ENCODE data around the gene ARPP21. TPM values are rescaled to one million over a fixed set of nuclear protein-coding genes. Genes with fewer than 3 reads are reported as not detected.

ARPP21 gene
- 1.4 and 1.6 TPM in 2 replicates for polyA plus RNA-seq (2012; rRNA removed)
- polyA plus RNA-seq (2012; cell fraction: cytosol; rRNA removed), result 1.2 TPM in 2 replicates
- polyA plus RNA-seq (2012; cell fraction: nucleus; rRNA removed), result 2.9 TPM in 2 replicates

GRCh38 chr3:35639254-35640186 is at the start of gene ARPP21:
Gene ARPP21, plus strand, starts transcription at chr3:35639525. Its CDS starts 42,227 bp downstream, at chr3:35681752.
- peaks cover 0 to 3% of the 10 kb centered on the region in 2 experiments; a peak in 1 of 4 replicates for H3K4me1 ChIP-seq (ENCODE audit: control insufficient read depth in 1 of 2, insufficient read depth in 2 of 2, low read depth in 1 of 2, low read length in 1 of 2)
- DNase-seq, result peak; percentile 86
- 3% methylated on average over 38 of the region's 83 CpGs for WGBS (ENCODE audit: low lambda C conversion rate)
- H3F3A ChIP-seq (replicated peaks; ENCODE audit: insufficient read depth), result no peaks in the 10 kb centered on the region
- H3K4me2 ChIP-seq, result peak within 1 kb of the TSS; percentile 81
- no peaks in the 10 kb centered on the region for H3K9me2 ChIP-seq
- H3K36me3 ChIP-seq (replicated peaks in 1 of 2; ENCODE audit: control insufficient read depth in 1 of 2, insufficient read depth in 2 of 2, low read length in 1 of 2), result no peaks in the 10 kb centered on the region
- ChIA-PET CTCF (interaction anchor here (0.6 to 1.8 kb wide), 4 partner anchors 10 to 269 kb away, joined by 3 to 6 read pairs (median 4); no protein-coding TSS in a partner anchor), POLR2A (no interaction called here)
- TF ChIP-seq YY1 (IDR thresholded peaks at IDR 0.05; ENCODE audit: low read depth) (no peak), EP300 (IDR thresholded peaks at IDR 0.05; ENCODE audit: borderline replicate concordance in 1 of 2, low read depth in 1 of 2, low read length in 1 of 2) (no peak), MAX (IDR thresholded peaks at IDR 0.05; ENCODE audit: low read depth) (peak; percentile 58; the same call in 1 of the 2 replicates), MXI1 (IDR thresholded peaks at IDR 0.05; ENCODE audit: low read depth, low read length) (peak; percentile 35; the same call in 1 of the 2 replicates), SIN3A (IDR thresholded peaks at IDR 0.05; ENCODE audit: borderline replicate concordance, low read depth, low read length) (peak; percentile 24; the same call in 1 of the 2 replicates), CHD2 (IDR thresholded peaks at IDR 0.05; ENCODE audit: low read length, partially characterized antibody) (peak; percentile 10), NRF1 (IDR thresholded peaks at IDR 0.05; ENCODE audit: low read depth, low read length) (no peak)
- H3K27me3 ChIP-seq (ENCODE audit: insufficient read depth), result no peaks in the 10 kb centered on the region
- no peaks in the 10 kb centered on the region for H3K79me2 ChIP-seq (ENCODE audit: insufficient read depth)
- no peaks in the 10 kb centered on the region for H3K9me3 ChIP-seq
- peak within 1 kb of the TSS; percentile 55 for H3K9ac ChIP-seq
- peak within 1 kb of the TSS in 1 of 2 experiments; percentile 58; a peak in 1 of 4 replicates for H3K27ac ChIP-seq (ENCODE audit: low read depth in 2 of 2, low read length in 1 of 2)
- peak within 1 kb of the TSS; percentile 63 to 68 for H3K4me3 ChIP-seq (ENCODE audit: low read depth in 2 of 2, low read length in 1 of 2)
- H4K20me1 ChIP-seq (ENCODE audit: insufficient read depth), result no peaks in the 10 kb centered on the region
- peak within 1 kb of the TSS; percentile 84 for H2AFZ ChIP-seq (ENCODE audit: low read depth)

GRCh38 chr3:35592589-35593295 is 46.6 kb upstream of the ARPP21 start:
- H3K9me2 ChIP-seq, result no peaks in the 10 kb centered on the region
- H2AFZ ChIP-seq (ENCODE audit: low read depth), result no peak overlapping the region
- no peak overlapping the region for H3K4me2 ChIP-seq
- no peaks in the 10 kb centered on the region for H3K27me3 ChIP-seq (ENCODE audit: insufficient read depth)
- H4K20me1 ChIP-seq (ENCODE audit: insufficient read depth), result no peaks in the 10 kb centered on the region
- no peaks in the 10 kb centered on the region for H3K9me3 ChIP-seq
- WGBS (ENCODE audit: low lambda C conversion rate), result 59% methylated on average over 5 of the region's 5 CpGs
- no peak overlapping the region for H3K4me3 ChIP-seq (ENCODE audit: low read depth in 2 of 2, low read length in 1 of 2)
- H3K27ac ChIP-seq (ENCODE audit: low read depth in 2 of 2, low read length in 1 of 2), result no peak overlapping the region
- DNase-seq, result no peak
- H3K4me1 ChIP-seq (ENCODE audit: control insufficient read depth in 1 of 2, insufficient read depth in 2 of 2, low read depth in 1 of 2, low read length in 1 of 2), result no peaks in the 10 kb centered on the region; a peak in 1 of 4 replicates
- no peak for TF ChIP-seq SIN3A (IDR thresholded peaks at IDR 0.05; ENCODE audit: borderline replicate concordance, low read depth, low read length)
- no peak for TF ChIP-seq NRF1 (IDR thresholded peaks at IDR 0.05; ENCODE audit: low read depth, low read length)
- no peak for TF ChIP-seq PBX3 (IDR thresholded peaks at IDR 0.05)
- no peak for TF ChIP-seq JUND (IDR thresholded peaks at IDR 0.05)
- no peak for TF ChIP-seq RXRA (IDR thresholded peaks at IDR 0.05; ENCODE audit: borderline replicate concordance, low read depth)
- no peak for TF ChIP-seq MAX (IDR thresholded peaks at IDR 0.05; ENCODE audit: low read depth)
- TF ChIP-seq MEF2A (IDR thresholded peaks at IDR 0.05; ENCODE audit: borderline replicate concordance, low read depth), result no peak
- no peak for TF ChIP-seq USF1 (IDR thresholded peaks at IDR 0.05; ENCODE audit: borderline replicate concordance, low read depth)
- TF ChIP-seq FOXJ3 (CRISPR knock-in tag; IDR thresholded peaks at IDR 0.05), result no peak
- no peak for TF ChIP-seq NFIC (IDR thresholded peaks at IDR 0.05; ENCODE audit: borderline replicate concordance)
- no peak for TF ChIP-seq ELF1 (IDR thresholded peaks at IDR 0.05)
- TF ChIP-seq FOSL2 (IDR thresholded peaks at IDR 0.05; ENCODE audit: borderline replicate concordance, low read depth), result no peak
- no peak for TF ChIP-seq GATA2 (CRISPR knock-in tag; IDR thresholded peaks at IDR 0.05)
- no peak for TF ChIP-seq TAF1 (IDR thresholded peaks at IDR 0.05; ENCODE audit: borderline replicate concordance, low read depth, low read length)
- TF ChIP-seq TCF12 (IDR thresholded peaks at IDR 0.05), result no peak
- TF ChIP-seq EP300 (IDR thresholded peaks at IDR 0.05; ENCODE audit: borderline replicate concordance in 1 of 2, low read depth in 1 of 2, low read length in 1 of 2), result no peak
- TF ChIP-seq FOXM1 (IDR thresholded peaks at IDR 0.05; ENCODE audit: low read depth), result no peak
- CTCF ChIA-PET, result interaction anchor here (0.7 kb wide), 1 partner anchor 47 kb away, joined by 3 read pairs; no protein-coding TSS in a partner anchor
- no peaks in the 10 kb centered on the region for H3K79me2 ChIP-seq (ENCODE audit: insufficient read depth)
- H3K9ac ChIP-seq, result no peak overlapping the region
- POLR2A ChIA-PET, result no interaction called here
- H3K36me3 ChIP-seq (replicated peaks in 1 of 2; ENCODE audit: control insufficient read depth in 1 of 2, insufficient read depth in 2 of 2, low read length in 1 of 2), result no peaks in the 10 kb centered on the region
- H3F3A ChIP-seq (replicated peaks; ENCODE audit: insufficient read depth), result no peaks in the 10 kb centered on the region

All from SK-N-SH (cell line).